Trophoblast cell (in vitro differentiated cells and primary cell): ENCODE data around the gene SCD5.

Source experiments
- DNase-seq, 2 donors: peaks; one replicate each; pipeline ENCODE4 v3.0.0-alpha.2; 2016
- H2AFZ ChIP-seq: 2 replicates; pipeline ENCODE4 v1.6.1; 2013; ENCODE audit warnings: low read length, moderate library complexity, mild to moderate bottlenecking; ENCODE audit not compliant: insufficient read depth, poor library complexity
- H2AK5ac ChIP-seq: 2 replicates; pipeline ENCODE4 v1.6.1; 2013; ENCODE audit warnings: mild to moderate bottlenecking, low read length
- H2BK120ac ChIP-seq: 2 replicates; pipeline ENCODE4 v1.6.1; 2013; ENCODE audit warnings: low read length, mild to moderate bottlenecking, moderate library complexity; ENCODE audit not compliant: insufficient read depth, poor library complexity
- H2BK12ac ChIP-seq: 2 replicates; pipeline ENCODE4 v1.6.1; 2013; ENCODE audit warnings: mild to moderate bottlenecking, low read length, moderate library complexity
- H2BK5ac ChIP-seq: 2 replicates; pipeline ENCODE4 v1.6.1; 2013; ENCODE audit warnings: low read length, low read depth, moderate library complexity, mild to moderate bottlenecking; ENCODE audit not compliant: poor library complexity
- H3K14ac ChIP-seq: 2 replicates; pipeline ENCODE4 v1.6.1; 2013; ENCODE audit warnings: mild to moderate bottlenecking, low read length
- H3K18ac ChIP-seq: 2 replicates; pipeline ENCODE4 v1.6.1; 2013; ENCODE audit warnings: mild to moderate bottlenecking, low read length
- H3K23ac ChIP-seq: 2 replicates; pipeline ENCODE4 v1.6.1; 2013; ENCODE audit warnings: low read length
- H3K27ac ChIP-seq: 2 replicates; pipeline ENCODE4 v1.5.1; 2013; ENCODE audit warnings: low read depth, mild to moderate bottlenecking, inconsistent platforms, low read length, moderate library complexity
- H3K27me3 ChIP-seq: 2 replicates; pipeline ENCODE4 v1.6.1; 2013; ENCODE audit warnings: inconsistent platforms, mild to moderate bottlenecking, low read length, moderate library complexity; ENCODE audit not compliant: insufficient read depth
- H3K36me3 ChIP-seq, 2 experiments: 1 replicate in 1 of 2; 2 replicates in 1 of 2; pipeline ENCODE4 v1.6.1; 2013; ENCODE audit warnings: low read length in 2 of 2, mild to moderate bottlenecking in 2 of 2, moderate library complexity in 1 of 2; ENCODE audit not compliant: insufficient read depth in 2 of 2, control insufficient read depth in 1 of 2
- H3K4ac ChIP-seq: 2 replicates; pipeline ENCODE4 v1.6.1; 2013; ENCODE audit warnings: low read depth, mild to moderate bottlenecking, low read length, moderate library complexity
- H3K4me1 ChIP-seq, 2 experiments: 1 replicate in 1 of 2; 2 replicates in 1 of 2; pipeline ENCODE4 v1.6.1; 2013; ENCODE audit warnings: low read length in 2 of 2, mild to moderate bottlenecking in 2 of 2, moderate library complexity in 1 of 2; ENCODE audit not compliant: insufficient read depth in 2 of 2, control insufficient read depth in 1 of 2
- H3K4me2 ChIP-seq: 2 replicates; pipeline ENCODE4 v1.6.1; 2013; ENCODE audit warnings: inconsistent platforms, mild to moderate bottlenecking, low read length, moderate library complexity
- H3K4me3 ChIP-seq: 2 replicates; pipeline ENCODE4 v1.5.1; 2013; ENCODE audit warnings: mild to moderate bottlenecking, low read depth, low read length, inconsistent platforms
- H3K79me1 ChIP-seq: one replicate; pipeline ENCODE4 v1.6.1; 2013; ENCODE audit warnings: low read length
- H3K79me2 ChIP-seq: 2 replicates; pipeline ENCODE4 v1.6.1; 2013; ENCODE audit warnings: low read length, mild to moderate bottlenecking; ENCODE audit not compliant: control insufficient read depth, insufficient read depth, poor library complexity
- H3K9ac ChIP-seq: 2 replicates; pipeline ENCODE4 v1.6.1; 2013; ENCODE audit warnings: mild to moderate bottlenecking, low read length
- H3K9me3 ChIP-seq: 2 replicates; pipeline ENCODE4 v1.6.1; 2013; ENCODE audit warnings: low read depth, mild to moderate bottlenecking, control low read depth, inconsistent platforms, low read length; ENCODE audit not compliant: insufficient read depth
- H4K12ac ChIP-seq: 2 replicates; pipeline ENCODE4 v1.6.1; 2013; ENCODE audit warnings: low read depth, mild to moderate bottlenecking, low read length, moderate library complexity
- H4K8ac ChIP-seq: 2 replicates; pipeline ENCODE4 v1.6.1; 2013; ENCODE audit warnings: low read depth, mild to moderate bottlenecking, low read length, moderate library complexity
- H4K91ac ChIP-seq: one replicate; pipeline ENCODE4 v1.6.1; 2013; ENCODE audit warnings: low read depth, mild to moderate bottlenecking, low read length, moderate library complexity
- WGBS: extraction: QIAGEN DNeasy Blood & Tissue Kit; methylation state at CpG from one replicate; pipeline ENCODE4 v1.1.7; 2013; ENCODE audit warnings: missing lambda C conversion rate; ENCODE audit not compliant: insufficient read length, insufficient coverage; ENCODE audit errors: extremely low coverage; 5-methylcytosine and 5-hydroxymethylcytosine counted together

Gene SCD5

GRCh38 chr4:82761229-82761628 lies 37.4 kb downstream of the SCD5 start:
- Histone ChIP-seq H3K36me3 (no peaks in the 10 kb centered on the region), H3K23ac (no peak overlapping the region), H3K4me2 (no peak overlapping the region), H4K12ac (no peak overlapping the region), H3K18ac (no peak overlapping the region), H3K9ac (no peak overlapping the region), H3K4me3 (no peak overlapping the region), H2AK5ac (no peak overlapping the region), H2BK12ac (no peak overlapping the region), H3K14ac (no peak overlapping the region), H3K27ac (no peak overlapping the region), H2BK120ac (no peak overlapping the region), H3K79me1 (no peaks in the 10 kb centered on the region), H3K27me3 (no peaks in the 10 kb centered on the region), H4K91ac (no peak overlapping the region), H4K8ac (no peak overlapping the region), H3K4ac (no peak overlapping the region), H3K4me1 (no peaks in the 10 kb centered on the region), H3K9me3 (peaks cover 3% of the 10 kb centered on the region), H2BK5ac (no peak overlapping the region), H3K79me2 (no peaks in the 10 kb centered on the region), H2AFZ (no peak overlapping the region)
- WGBS: no CpG with 5 or more reads among the region's 3 CpGs
- no peak for DNase-seq

DNA sequence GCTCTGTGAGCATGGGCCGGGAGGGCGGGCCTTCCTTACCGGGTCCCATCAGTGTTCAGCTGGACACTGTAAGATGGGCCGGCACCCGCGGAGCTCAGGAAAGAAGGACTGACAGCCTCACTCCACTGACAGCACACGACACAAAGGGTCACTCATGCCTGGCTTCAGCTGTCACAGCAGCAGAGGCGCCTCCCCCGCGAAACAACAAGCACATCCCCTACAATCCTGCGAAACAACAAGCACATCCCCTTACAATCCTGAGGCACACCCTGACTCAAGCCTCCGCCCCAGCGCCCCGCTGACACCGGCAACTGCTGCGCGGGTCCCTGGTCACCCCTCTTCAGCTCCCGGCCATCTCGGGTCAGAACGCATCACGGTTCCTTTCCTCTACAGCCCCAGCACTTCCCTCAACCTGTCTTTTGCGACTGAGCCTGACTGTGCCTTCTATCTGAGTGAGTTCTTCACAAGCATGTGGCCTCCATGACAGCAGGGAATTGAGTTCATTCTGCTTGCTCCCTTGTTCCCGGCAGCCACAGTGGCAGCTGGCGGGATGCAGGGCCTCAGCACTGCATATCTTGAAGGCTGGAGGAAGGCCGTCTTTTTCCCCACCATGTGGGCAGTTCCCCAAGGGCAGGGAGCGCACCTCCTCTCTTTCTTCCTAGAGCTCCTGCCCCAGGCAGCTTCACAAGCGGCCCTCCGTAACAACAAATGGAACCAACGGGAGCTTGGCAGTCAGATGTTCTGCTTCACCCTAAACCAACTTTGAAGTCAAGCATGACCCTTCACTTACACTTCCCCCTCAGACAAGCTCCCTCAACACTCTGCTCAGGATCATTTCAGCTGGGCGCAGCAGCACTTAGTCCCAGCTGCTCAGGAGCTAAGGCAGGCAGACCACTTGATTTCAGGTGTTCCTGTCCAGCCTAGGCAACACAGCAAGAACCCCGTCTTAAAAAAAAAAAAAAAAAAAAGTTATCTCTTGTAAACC lies 39.6 kb downstream of the SCD5 start:
- H3K14ac ChIP-seq: no peak overlapping the region
- H3K27ac ChIP-seq: no peak overlapping the region
- H2AK5ac ChIP-seq: no peak overlapping the region
- no peak overlapping the region for H3K9ac ChIP-seq
- no peak overlapping the region for H2BK120ac ChIP-seq
- no peak overlapping the region for H2AFZ ChIP-seq
- no peak overlapping the region for H2BK5ac ChIP-seq
- H3K23ac ChIP-seq: no peak overlapping the region
- no peak overlapping the region for H3K4me2 ChIP-seq
- no peaks in the 10 kb centered on the region for H3K79me1 ChIP-seq
- DNase-seq: no peak
- H3K36me3 ChIP-seq: no peaks in the 10 kb centered on the region
- H3K79me2 ChIP-seq: no peaks in the 10 kb centered on the region
- H4K12ac ChIP-seq: no peak overlapping the region
- no peak overlapping the region for H2BK12ac ChIP-seq
- no peak overlapping the region for H3K4me3 ChIP-seq
- no peaks in the 10 kb centered on the region for H3K27me3 ChIP-seq
- H3K9me3 ChIP-seq: no peaks in the 10 kb centered on the region
- no peak overlapping the region for H3K18ac ChIP-seq
- no peak overlapping the region for H4K8ac ChIP-seq
- H4K91ac ChIP-seq: no peak overlapping the region
- H3K4me1 ChIP-seq: no peaks in the 10 kb centered on the region
- no peak overlapping the region for H3K4ac ChIP-seq
- whole genome bisulfite sequencing: no CpG with 5 or more reads among the region's 31 CpGs

DNA sequence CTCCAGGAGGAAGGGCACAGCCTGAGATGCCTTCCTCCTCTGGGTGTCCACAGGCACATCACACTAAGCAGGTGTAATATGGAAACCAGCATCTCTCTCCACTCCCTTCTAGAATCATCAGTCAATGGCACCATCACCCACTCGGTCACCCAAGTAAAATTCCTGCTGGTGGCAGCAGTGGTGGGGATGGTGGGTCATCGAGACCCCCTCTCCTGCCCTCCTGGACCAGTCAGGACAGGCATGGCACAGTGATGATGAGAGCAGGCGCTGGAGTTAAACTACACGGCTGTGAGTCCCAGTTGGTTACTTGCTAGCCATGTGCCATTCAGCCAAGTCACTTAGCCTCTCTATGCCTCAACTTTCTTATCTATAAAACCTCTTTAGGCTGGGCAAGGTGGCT lies 42.5 kb downstream of the SCD5 start:
- Histone ChIP-seq H3K79me2 (no peaks in the 10 kb centered on the region), H3K36me3 (no peaks in the 10 kb centered on the region), H3K4me3 (no peak overlapping the region), H3K23ac (no peak overlapping the region), H3K27me3 (no peaks in the 10 kb centered on the region), H3K14ac (no peak overlapping the region), H3K4ac (no peak overlapping the region), H4K12ac (no peak overlapping the region), H2AK5ac (no peak overlapping the region), H3K27ac (no peak overlapping the region), H4K91ac (no peak overlapping the region), H3K4me2 (no peak overlapping the region), H2AFZ (no peak overlapping the region), H3K4me1 (peaks cover 10% of the 10 kb centered on the region in 2 experiments), H3K9ac (no peak overlapping the region), H2BK120ac (no peak overlapping the region), H2BK5ac (no peak overlapping the region), H3K79me1 (peaks cover 2% of the 10 kb centered on the region), H4K8ac (no peak overlapping the region), H3K9me3 (no peaks in the 10 kb centered on the region), H3K18ac (no peak overlapping the region), H2BK12ac (no peak overlapping the region)
- WGBS: no CpG with 5 or more reads among the region's 4 CpGs
- DNase-seq: no peak

DNA sequence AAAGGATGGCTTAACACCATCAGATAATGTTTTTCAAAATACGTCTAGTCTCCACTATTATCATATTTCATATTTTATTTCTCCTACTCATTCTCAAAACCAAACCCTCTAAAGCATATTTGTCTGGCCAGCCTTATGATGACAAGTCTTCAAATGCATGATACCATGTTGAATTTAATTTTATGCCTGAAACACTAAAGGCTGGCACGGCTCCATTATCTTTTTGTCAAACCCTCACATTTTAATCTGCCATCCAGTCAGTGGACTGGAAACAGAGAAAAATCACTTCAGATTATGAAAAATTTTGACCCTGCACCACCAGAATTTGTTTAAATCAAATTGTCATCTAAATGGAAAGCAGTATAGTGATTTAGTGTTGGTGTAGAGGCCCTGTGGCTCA lies 42.9 kb downstream of the SCD5 start:
- Histone ChIP-seq H3K27ac (no peak overlapping the region), H3K9me3 (no peaks in the 10 kb centered on the region), H2BK5ac (no peak overlapping the region), H3K14ac (no peak overlapping the region), H3K18ac (no peak overlapping the region), H3K79me2 (no peaks in the 10 kb centered on the region), H3K79me1 (peaks cover 2% of the 10 kb centered on the region), H3K4ac (no peak overlapping the region), H2BK12ac (no peak overlapping the region), H2AK5ac (no peak overlapping the region), H2BK120ac (no peak overlapping the region), H3K27me3 (no peaks in the 10 kb centered on the region), H3K36me3 (no peaks in the 10 kb centered on the region), H3K4me1 (peaks cover 10% of the 10 kb centered on the region in 2 experiments), H3K4me3 (no peak overlapping the region), H4K8ac (no peak overlapping the region), H2AFZ (no peak overlapping the region), H3K4me2 (no peak overlapping the region), H3K23ac (no peak overlapping the region), H4K91ac (no peak overlapping the region), H4K12ac (no peak overlapping the region), H3K9ac (no peak overlapping the region)
- WGBS: 100% methylated on average over 1 of the region's 2 CpGs
- no peak for DNase-seq
